ENCODE measurements around the gene TMEM72. TPM values are rescaled to one million over a fixed set of nuclear protein-coding genes. Genes with fewer than 3 reads are reported as not detected.

TMEM72 gene
- total RNA-seq, 1 donor from 2014 or later = not detected

DNA sequence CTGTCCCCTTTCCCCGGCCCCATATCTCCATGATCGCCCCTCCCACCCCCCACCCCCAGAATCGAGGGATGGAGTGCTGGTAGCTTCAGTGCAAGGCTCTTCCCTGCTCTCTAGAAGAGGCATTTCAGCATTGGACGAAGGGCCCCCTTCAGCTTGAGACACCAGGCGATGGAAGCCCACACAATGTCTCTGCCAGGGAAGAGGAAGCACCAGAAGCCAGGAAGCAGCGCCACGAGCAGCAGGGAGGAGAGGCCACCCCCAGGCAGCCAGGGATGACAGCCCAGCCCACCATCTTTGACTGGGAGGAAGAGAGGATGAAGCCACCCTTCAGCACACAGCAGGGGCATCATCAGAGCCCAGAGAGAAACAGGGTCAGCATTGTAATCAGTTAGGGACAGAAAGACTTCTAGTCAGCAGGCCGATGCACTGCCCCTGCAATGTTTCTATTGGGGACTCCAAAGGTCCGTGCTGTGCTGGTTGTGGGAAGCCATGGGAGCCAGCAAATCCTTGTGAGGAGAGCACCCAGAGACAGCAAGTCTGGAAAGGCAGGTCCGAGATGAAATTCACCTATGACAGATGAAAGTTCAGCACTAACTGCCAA is 15.7 kb downstream of the TMEM72 start:
- no peak overlapping the region for H3K4me3 Mint-ChIP-seq (ENCODE audit: unreplicated experiment)
- H3K4me1 Mint-ChIP-seq (ENCODE audit: low read depth) = no peaks in the 10 kb centered on the region
- peaks cover 3% of the 10 kb centered on the region for H3K36me3 Mint-ChIP-seq (ENCODE audit: low read depth)
- TF ChIP-seq, protein P1, sequence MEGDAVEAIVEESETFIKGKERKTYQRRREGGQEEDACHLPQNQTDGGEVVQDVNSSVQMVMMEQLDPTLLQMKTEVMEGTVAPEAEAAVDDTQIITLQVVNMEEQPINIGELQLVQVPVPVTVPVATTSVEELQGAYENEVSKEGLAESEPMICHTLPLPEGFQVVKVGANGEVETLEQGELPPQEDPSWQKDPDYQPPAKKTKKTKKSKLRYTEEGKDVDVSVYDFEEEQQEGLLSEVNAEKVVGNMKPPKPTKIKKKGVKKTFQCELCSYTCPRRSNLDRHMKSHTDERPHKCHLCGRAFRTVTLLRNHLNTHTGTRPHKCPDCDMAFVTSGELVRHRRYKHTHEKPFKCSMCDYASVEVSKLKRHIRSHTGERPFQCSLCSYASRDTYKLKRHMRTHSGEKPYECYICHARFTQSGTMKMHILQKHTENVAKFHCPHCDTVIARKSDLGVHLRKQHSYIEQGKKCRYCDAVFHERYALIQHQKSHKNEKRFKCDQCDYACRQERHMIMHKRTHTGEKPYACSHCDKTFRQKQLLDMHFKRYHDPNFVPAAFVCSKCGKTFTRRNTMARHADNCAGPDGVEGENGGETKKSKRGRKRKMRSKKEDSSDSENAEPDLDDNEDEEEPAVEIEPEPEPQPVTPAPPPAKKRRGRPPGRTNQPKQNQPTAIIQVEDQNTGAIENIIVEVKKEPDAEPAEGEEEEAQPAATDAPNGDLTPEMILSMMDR (IDR thresholded peaks at IDR 0.05) = no peak
- peaks cover 3% of the 10 kb centered on the region for H3K9me3 Mint-ChIP-seq (ENCODE audit: low read depth)
- DNase-seq (ENCODE audit: low spot score) = no peak
- H3K27ac Mint-ChIP-seq (ENCODE audit: unreplicated experiment) = no peak overlapping the region
- H3K27me3 Mint-ChIP-seq (ENCODE audit: low read depth) = peaks cover 6% of the 10 kb centered on the region

- Mint-ChIP-seq H3K36me3 (ENCODE audit: low read depth) (peaks cover 3% of the 10 kb centered on the region), H3K4me1 (ENCODE audit: low read depth) (no peaks in the 10 kb centered on the region)
Measured at GRCh38 chr10:44927352-44927751, 16.2 kb downstream of the TMEM72 start.

GRCh38 chr10:44928462-44928861 is 17.3 kb downstream of the TMEM72 start:
- H3K9me3 Mint-ChIP-seq (ENCODE audit: low read depth) = no peaks in the 10 kb centered on the region
- no peak overlapping the region for H3K4me3 Mint-ChIP-seq (ENCODE audit: unreplicated experiment)
- H3K4me1 Mint-ChIP-seq (ENCODE audit: low read depth) = no peaks in the 10 kb centered on the region
- H3K27ac Mint-ChIP-seq (ENCODE audit: unreplicated experiment) = no peak overlapping the region
- peaks cover 1% of the 10 kb centered on the region for H3K36me3 Mint-ChIP-seq (ENCODE audit: low read depth)
- no peak for DNase-seq (ENCODE audit: low spot score)
- TF ChIP-seq, protein P1 (IDR thresholded peaks at IDR 0.05) = no peak
- peaks cover 6% of the 10 kb centered on the region for H3K27me3 Mint-ChIP-seq (ENCODE audit: low read depth)

More at GRCh38 chr10:44927352-44927751, 16.2 kb downstream of the TMEM72 start:
- no peak overlapping the region for H3K4me3 Mint-ChIP-seq (ENCODE audit: unreplicated experiment)
- no peak overlapping the region for H3K27ac Mint-ChIP-seq (ENCODE audit: unreplicated experiment)
- H3K9me3 Mint-ChIP-seq (ENCODE audit: low read depth) = peaks cover 3% of the 10 kb centered on the region
- DNase-seq (ENCODE audit: low spot score) = no peak
- H3K27me3 Mint-ChIP-seq (ENCODE audit: low read depth) = peaks cover 6% of the 10 kb centered on the region
- TF ChIP-seq, protein P1 (IDR thresholded peaks at IDR 0.05) = no peak

- H3K27ac Mint-ChIP-seq (ENCODE audit: unreplicated experiment) = no peak overlapping the region
- H3K4me1 Mint-ChIP-seq (ENCODE audit: low read depth) = peaks cover 6% of the 10 kb centered on the region
- DNase-seq (ENCODE audit: low spot score) = no peak
- peaks cover 6% of the 10 kb centered on the region for H3K27me3 Mint-ChIP-seq (ENCODE audit: low read depth)
- TF ChIP-seq, protein P1 (IDR thresholded peaks at IDR 0.05) = no peak
- H3K9me3 Mint-ChIP-seq (ENCODE audit: low read depth) = no peaks in the 10 kb centered on the region
- peaks cover 1% of the 10 kb centered on the region for H3K36me3 Mint-ChIP-seq (ENCODE audit: low read depth)
- no peak overlapping the region for H3K4me3 Mint-ChIP-seq (ENCODE audit: unreplicated experiment)
Measured at GRCh38 chr10:44929356-44930255, 18.5 kb downstream of the TMEM72 start.

GRCh38 chr10:44930904-44931620 is 19.9 kb downstream of the TMEM72 start:
- no peak for DNase-seq (ENCODE audit: low spot score)

More at GRCh38 chr10:44930904-44931620, 19.9 kb downstream of the TMEM72 start:
- TF ChIP-seq, protein P1 (IDR thresholded peaks at IDR 0.05) = no peak
- Mint-ChIP-seq H3K4me1 (ENCODE audit: low read depth) (peaks cover 20% of the 10 kb centered on the region), H3K9me3 (ENCODE audit: low read depth) (no peaks in the 10 kb centered on the region), H3K27me3 (ENCODE audit: low read depth) (peaks cover 6% of the 10 kb centered on the region), H3K36me3 (ENCODE audit: low read depth) (peaks cover 1% of the 10 kb centered on the region), H3K27ac (ENCODE audit: unreplicated experiment) (no peak overlapping the region), H3K4me3 (ENCODE audit: unreplicated experiment) (no peak overlapping the region)
